GM10248 (cell line): ENCODE results near the gene SLCO3A1.

Experiments
- CTCF ChIA-PET: fragments of 300-600 bp; sonication (Branson Sonifier 250); formaldehyde crosslinking; extraction: SDS; loops from one replicate; lab custom pipeline; 2021; ENCODE audit warnings: antibody characterized with exemption; lab: Yijun Ruan, JAX
- POLR2A ChIA-PET: fragments of 350-650 bp; sonication (Branson Sonifier 250); formaldehyde crosslinking; extraction: SDS; loops from one replicate; lab custom pipeline; 2020; ENCODE audit warnings: antibody characterized with exemption; lab: Yijun Ruan, JAX
- DNase-seq: peaks from one replicate; pipeline ENCODE4 v3.0.0; 2012; ENCODE audit errors: extremely low spot score
- CTCF ChIP-seq: IDR thresholded peaks from 2 replicates; pipeline ENCODE4 v1.5.1; 2012; ENCODE audit warnings: mild to moderate bottlenecking, low read depth; ENCODE audit errors: extremely low read depth, missing control alignments, control extremely low read depth

Gene SLCO3A1

GRCh38 chr15:91874992-91875660 lies 21.6 kb downstream of the SLCO3A1 start:
- ChIA-PET CTCF (no interaction called here), POLR2A (no interaction called here)
- DNase-seq, result no peak
- TF ChIP-seq CTCF, result no peak

GRCh38 chr15:91876187-91876586 lies 22.7 kb downstream of the SLCO3A1 start:
- ChIA-PET POLR2A (no interaction called here), CTCF (no interaction called here)
- no peak for DNase-seq
- no peak for TF ChIP-seq CTCF

GRCh38 chr15:91878319-91878870 lies 24.9 kb downstream of the SLCO3A1 start:
- ChIA-PET CTCF (no interaction called here), POLR2A (no interaction called here)
- no peak for DNase-seq
- no peak for TF ChIP-seq CTCF

GRCh38 chr15:91879158-91879557 lies 25.6 kb downstream of the SLCO3A1 start:
- DNase-seq, result no peak
- POLR2A ChIA-PET, result no interaction called here
- CTCF ChIA-PET, result no interaction called here
- no peak for TF ChIP-seq CTCF

GRCh38 chr15:91880373-91880772 lies 26.9 kb downstream of the SLCO3A1 start:
- POLR2A ChIA-PET, result no interaction called here
- DNase-seq, result no peak
- no peak for TF ChIP-seq CTCF
- CTCF ChIA-PET, result no interaction called here

GRCh38 chr15:91881569-91882297 lies 28.2 kb downstream of the SLCO3A1 start:
- no peak for DNase-seq
- no peak for TF ChIP-seq CTCF
- ChIA-PET CTCF (no interaction called here), POLR2A (no interaction called here)
